ENCODE results near the gene PCYT1A.
"Not testable (repeated sequence)": the region's sequence is repeated elsewhere in the genome, so short reads cannot be mapped to it uniquely, and the experiment has no call there.

Gene PCYT1A

GRCh38 chr3:196194542-196194915 is 93.0 kb downstream of the PCYT1A start:
- Histone ChIP-seq H3K9me3 (replicated peaks; ENCODE audit: low read length) (no peaks in the 10 kb centered on the region), H3K27me3 (ENCODE audit: control insufficient read depth, insufficient read depth, low read length) (no peaks in the 10 kb centered on the region), H3K4me2 (ENCODE audit: low read length) (no peak overlapping the region), H3K9ac (ENCODE audit: low read depth, low read length) (no peak overlapping the region), H3K4me1 (ENCODE audit: control insufficient read depth, insufficient read depth, low read length) (no peaks in the 10 kb centered on the region), H3K36me3 (ENCODE audit: insufficient read depth, low read length) (no peaks in the 10 kb centered on the region), H3K4me3 (ENCODE audit: low read length) (no peak overlapping the region)

DNA sequence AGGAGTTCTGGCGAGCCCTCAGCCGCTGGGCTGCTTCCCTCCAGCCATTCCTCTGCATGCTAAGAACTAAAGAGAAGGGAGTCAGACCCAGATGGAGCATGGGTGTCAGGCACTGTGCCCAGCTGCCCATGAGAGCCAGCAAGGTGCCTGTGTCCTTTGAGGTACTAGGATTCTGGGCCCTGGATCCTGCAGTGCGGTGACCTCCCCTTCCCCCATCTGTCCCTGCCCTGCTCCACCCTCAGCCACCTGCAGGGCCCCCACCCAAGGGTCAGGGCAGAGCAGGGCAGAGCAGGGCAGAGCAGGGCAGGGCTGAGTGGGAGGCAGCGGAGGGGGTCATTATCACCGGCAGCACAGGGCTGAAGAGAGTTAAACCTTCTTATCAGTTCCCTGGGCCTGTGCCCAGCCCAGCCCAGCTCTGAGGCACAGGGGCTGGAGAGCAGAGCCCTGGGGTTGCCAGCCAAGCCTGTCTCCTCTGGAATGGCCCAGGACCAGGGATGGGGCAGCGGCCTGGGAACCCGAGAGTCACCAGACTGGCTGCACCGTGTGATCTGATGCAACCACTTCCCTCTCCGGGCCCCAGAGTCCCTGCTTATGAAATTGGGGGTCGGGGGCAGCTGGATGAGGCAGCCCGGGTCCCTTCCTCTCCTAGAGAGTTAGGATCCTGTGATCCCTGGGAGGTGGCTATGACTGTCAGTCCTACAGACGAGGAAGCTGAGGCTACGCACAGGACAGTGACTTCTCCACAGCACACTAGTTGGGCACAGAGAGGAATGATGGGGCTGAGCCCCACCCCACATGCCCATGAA is 93.6 kb downstream of the PCYT1A start:
- H3K27me3 ChIP-seq (ENCODE audit: control insufficient read depth, insufficient read depth, low read length) = no peaks in the 10 kb centered on the region
- H3K9ac ChIP-seq (ENCODE audit: low read depth, low read length) = no peak overlapping the region
- H3K9me3 ChIP-seq (replicated peaks; ENCODE audit: low read length) = no peaks in the 10 kb centered on the region
- H3K4me2 ChIP-seq (ENCODE audit: low read length) = no peak overlapping the region
- no peaks in the 10 kb centered on the region for H3K4me1 ChIP-seq (ENCODE audit: control insufficient read depth, insufficient read depth, low read length)
- no peak overlapping the region for H3K4me3 ChIP-seq (ENCODE audit: low read length)
- H3K36me3 ChIP-seq (ENCODE audit: insufficient read depth, low read length) = no peaks in the 10 kb centered on the region

DNA sequence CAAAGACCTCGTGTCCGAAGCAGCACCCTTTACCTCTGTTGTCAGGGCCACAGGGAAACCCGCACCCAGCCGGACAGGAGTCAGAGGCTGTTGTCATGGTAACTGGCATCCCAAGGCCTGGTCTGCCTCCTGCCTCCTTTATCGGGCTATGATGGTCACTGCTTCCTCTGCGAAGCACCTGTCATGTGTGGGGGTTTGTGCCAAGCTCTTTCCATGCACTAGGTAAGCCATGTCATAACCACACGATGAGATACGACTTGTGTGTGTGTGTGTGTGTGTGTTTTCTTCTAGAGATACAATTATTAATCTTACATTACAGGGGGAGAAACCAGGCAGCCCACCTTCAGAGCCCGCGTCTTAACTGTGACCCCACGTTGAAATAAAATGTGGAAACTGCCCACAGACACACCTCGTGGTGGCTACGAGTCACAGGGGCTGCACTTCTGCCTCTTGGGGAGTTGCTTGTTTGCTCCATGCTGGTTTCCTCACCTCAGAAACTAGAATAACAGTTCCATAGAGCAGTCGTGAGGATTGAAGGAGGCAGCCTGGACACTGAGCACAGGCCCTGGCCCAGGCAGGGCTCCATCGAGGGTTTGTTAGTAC is 94.3 kb downstream of the PCYT1A start:
- Histone ChIP-seq H3K27me3 (ENCODE audit: control insufficient read depth, insufficient read depth, low read length) (no peaks in the 10 kb centered on the region), H3K9me3 (replicated peaks; ENCODE audit: low read length) (no peaks in the 10 kb centered on the region), H3K4me3 (ENCODE audit: low read length) (no peak overlapping the region), H3K9ac (ENCODE audit: low read depth, low read length) (no peak overlapping the region), H3K4me1 (ENCODE audit: control insufficient read depth, insufficient read depth, low read length) (no peaks in the 10 kb centered on the region), H3K4me2 (ENCODE audit: low read length) (no peak overlapping the region), H3K36me3 (ENCODE audit: insufficient read depth, low read length) (no peaks in the 10 kb centered on the region)

GRCh38 chr3:196192524-196193051 is 94.9 kb downstream of the PCYT1A start:
- Histone ChIP-seq H3K9ac (ENCODE audit: low read depth, low read length) (no peak overlapping the region), H3K4me1 (ENCODE audit: control insufficient read depth, insufficient read depth, low read length) (no peaks in the 10 kb centered on the region), H3K27me3 (ENCODE audit: control insufficient read depth, insufficient read depth, low read length) (no peaks in the 10 kb centered on the region), H3K36me3 (ENCODE audit: insufficient read depth, low read length) (no peaks in the 10 kb centered on the region), H3K9me3 (replicated peaks; ENCODE audit: low read length) (no peaks in the 10 kb centered on the region), H3K4me2 (ENCODE audit: low read length) (no peak overlapping the region), H3K4me3 (ENCODE audit: low read length) (no peak overlapping the region)

DNA sequence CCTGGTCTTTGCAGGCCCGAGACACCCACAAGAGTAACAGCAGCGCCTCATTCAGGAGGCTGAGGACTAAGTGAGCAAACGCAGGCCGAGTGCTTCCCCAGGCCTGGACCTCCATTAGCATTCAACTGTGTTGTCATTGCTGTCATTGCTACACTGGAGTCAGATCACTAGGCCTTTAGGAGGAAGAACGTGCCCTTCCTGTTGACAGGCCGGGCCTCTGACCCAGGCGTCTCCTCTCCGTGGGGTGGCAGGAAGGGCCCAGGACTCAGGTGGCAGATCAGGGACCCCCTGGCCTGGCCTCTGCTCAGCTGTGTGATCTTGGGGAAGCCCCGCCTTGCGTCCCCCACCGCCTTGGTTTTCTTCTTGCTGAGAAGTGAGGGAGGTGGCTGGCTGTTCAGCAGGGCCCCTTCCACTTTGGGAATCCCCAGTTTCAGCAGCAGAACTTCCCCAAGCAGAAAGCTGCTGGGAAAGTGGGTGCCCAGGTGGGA is 95.4 kb downstream of the PCYT1A start:
- no peaks in the 10 kb centered on the region for H3K9me3 ChIP-seq (replicated peaks; ENCODE audit: low read length)
- H3K4me3 ChIP-seq (ENCODE audit: low read length) = no peak overlapping the region
- H3K4me1 ChIP-seq (ENCODE audit: control insufficient read depth, insufficient read depth, low read length) = no peaks in the 10 kb centered on the region
- H3K36me3 ChIP-seq (ENCODE audit: insufficient read depth, low read length) = no peaks in the 10 kb centered on the region
- H3K9ac ChIP-seq (ENCODE audit: low read depth, low read length) = no peak overlapping the region
- no peaks in the 10 kb centered on the region for H3K27me3 ChIP-seq (ENCODE audit: control insufficient read depth, insufficient read depth, low read length)
- H3K4me2 ChIP-seq (ENCODE audit: low read length) = no peak overlapping the region

- Histone ChIP-seq H3K9me3 (replicated peaks; ENCODE audit: low read length) (no peaks in the 10 kb centered on the region), H3K9ac (ENCODE audit: low read depth, low read length) (no peak overlapping the region), H3K4me1 (ENCODE audit: control insufficient read depth, insufficient read depth, low read length) (no peaks in the 10 kb centered on the region), H3K4me2 (ENCODE audit: low read length) (no peak overlapping the region), H3K4me3 (ENCODE audit: low read length) (no peak overlapping the region), H3K27me3 (ENCODE audit: control insufficient read depth, insufficient read depth, low read length) (peaks cover 7% of the 10 kb centered on the region), H3K36me3 (ENCODE audit: insufficient read depth, low read length) (no peaks in the 10 kb centered on the region)
Observed at GRCh38 chr3:196189566-196190347, 97.8 kb downstream of the PCYT1A start.

DNA sequence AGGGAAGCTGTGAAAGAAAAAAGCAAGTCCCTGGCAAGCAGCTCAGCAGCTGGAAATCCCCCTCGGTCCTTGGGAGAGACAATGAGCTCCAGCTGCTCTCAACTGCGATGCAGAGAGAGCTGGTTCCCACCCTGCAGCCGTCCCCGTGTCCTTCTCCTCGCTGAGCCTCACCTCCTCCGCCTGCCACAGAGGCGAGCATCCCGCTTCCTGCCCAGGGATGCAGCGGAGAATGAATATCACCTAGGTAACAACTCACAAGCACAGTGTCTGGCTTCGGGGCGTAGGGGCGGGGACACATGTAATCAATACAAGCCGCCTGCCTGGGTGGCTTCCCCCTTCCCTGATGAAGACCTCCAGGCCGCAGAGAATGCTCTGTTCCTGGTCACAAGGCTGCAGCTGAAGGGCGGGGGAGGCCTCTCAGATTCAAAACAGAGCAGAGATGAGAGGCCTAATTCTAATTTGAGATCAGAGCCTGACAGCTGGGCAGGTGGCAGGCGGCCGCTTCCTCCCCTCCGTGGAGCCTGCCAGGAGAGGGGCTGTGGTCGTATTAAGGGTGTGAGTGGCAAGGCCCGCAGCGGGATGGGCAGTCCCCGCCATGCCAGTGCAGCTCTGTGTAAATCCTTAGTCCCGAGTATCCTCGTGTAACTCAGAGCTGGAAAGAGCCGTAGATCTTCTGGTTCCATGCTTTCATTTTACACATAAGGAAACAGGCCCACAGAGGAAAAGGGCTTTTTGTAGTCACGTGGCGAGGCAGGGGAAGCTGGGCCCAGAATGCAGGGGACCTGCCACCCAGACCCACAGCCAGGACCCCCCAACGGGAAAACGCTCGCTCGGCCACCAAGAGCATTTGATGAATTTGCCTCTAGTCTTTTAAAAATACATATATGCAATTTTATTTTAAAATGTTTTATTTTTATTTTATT is 100.6 kb downstream of the PCYT1A start:
- H3K4me1 ChIP-seq (ENCODE audit: control insufficient read depth, insufficient read depth, low read length) = no peaks in the 10 kb centered on the region
- H3K27me3 ChIP-seq (ENCODE audit: control insufficient read depth, insufficient read depth, low read length) = peaks cover 7% of the 10 kb centered on the region
- H3K36me3 ChIP-seq (ENCODE audit: insufficient read depth, low read length) = no peaks in the 10 kb centered on the region
- H3K9me3 ChIP-seq (replicated peaks; ENCODE audit: low read length) = no peaks in the 10 kb centered on the region
- peak overlapping the region; percentile 40 for H3K4me2 ChIP-seq (ENCODE audit: low read length)
- H3K9ac ChIP-seq (ENCODE audit: low read depth, low read length) = no peak overlapping the region
- no peak overlapping the region for H3K4me3 ChIP-seq (ENCODE audit: low read length)

DNA sequence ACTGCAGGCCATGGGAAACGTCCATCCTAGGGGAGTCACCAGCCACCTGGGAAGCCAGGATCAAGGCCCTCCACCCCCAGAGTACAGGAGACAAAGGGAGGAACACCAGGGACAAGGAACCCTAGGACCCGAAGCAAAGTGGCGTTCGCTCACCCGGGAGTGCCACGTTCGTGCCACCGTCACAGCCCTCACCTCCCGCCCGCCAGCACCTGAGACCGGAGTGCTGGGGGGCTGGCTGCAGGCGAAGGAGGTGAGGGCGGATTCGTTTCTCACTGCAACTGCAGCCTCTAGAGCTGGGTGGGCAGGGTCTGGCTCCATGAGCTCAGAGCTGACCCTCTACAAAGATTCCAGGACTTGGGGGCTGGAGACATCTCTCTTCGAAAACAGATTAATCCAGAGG is 102.6 kb downstream of the PCYT1A start:
- Histone ChIP-seq H3K4me1 (ENCODE audit: control insufficient read depth, insufficient read depth, low read length) (peaks cover 3% of the 10 kb centered on the region), H3K4me3 (ENCODE audit: low read length) (no peak overlapping the region), H3K9ac (ENCODE audit: low read depth, low read length) (no peak overlapping the region), H3K9me3 (replicated peaks; ENCODE audit: low read length) (no peaks in the 10 kb centered on the region), H3K4me2 (ENCODE audit: low read length) (no peak overlapping the region), H3K27me3 (ENCODE audit: control insufficient read depth, insufficient read depth, low read length) (peaks cover 12% of the 10 kb centered on the region), H3K36me3 (ENCODE audit: insufficient read depth, low read length) (no peaks in the 10 kb centered on the region)

DNA sequence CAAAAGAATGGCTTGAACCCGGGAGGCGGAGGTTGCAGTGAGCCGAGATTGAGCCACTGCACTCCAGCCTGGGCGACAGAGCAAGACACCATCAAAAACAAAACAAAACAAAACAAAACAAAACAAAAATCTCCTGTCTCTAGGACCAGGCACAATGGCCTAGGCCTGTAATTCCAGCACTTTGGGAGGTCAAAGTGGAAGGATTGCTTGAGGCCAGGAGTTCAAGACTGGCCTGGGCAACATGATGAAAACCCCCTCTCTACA is 103.4 kb downstream of the PCYT1A start:
- Histone ChIP-seq H3K4me1 (ENCODE audit: control insufficient read depth, insufficient read depth, low read length) (peaks cover 11% of the 10 kb centered on the region), H3K27me3 (ENCODE audit: control insufficient read depth, insufficient read depth, low read length) (peaks cover 12% of the 10 kb centered on the region)
- not testable (repeated sequence) for H3K36me3 ChIP-seq (ENCODE audit: insufficient read depth, low read length); H3K9me3 ChIP-seq (replicated peaks; ENCODE audit: low read length); H3K4me3 ChIP-seq (ENCODE audit: low read length); H3K4me2 ChIP-seq (ENCODE audit: low read length); H3K9ac ChIP-seq (ENCODE audit: low read depth, low read length)

- no peaks in the 10 kb centered on the region for H3K9me3 ChIP-seq (replicated peaks; ENCODE audit: low read length)
- H3K4me3 ChIP-seq (ENCODE audit: low read length) = no peak overlapping the region
- peaks cover 10% of the 10 kb centered on the region for H3K27me3 ChIP-seq (ENCODE audit: control insufficient read depth, insufficient read depth, low read length)
- H3K4me1 ChIP-seq (ENCODE audit: control insufficient read depth, insufficient read depth, low read length) = peaks cover 12% of the 10 kb centered on the region
- H3K9ac ChIP-seq (ENCODE audit: low read depth, low read length) = no peak overlapping the region
- no peak overlapping the region for H3K4me2 ChIP-seq (ENCODE audit: low read length)
- no peaks in the 10 kb centered on the region for H3K36me3 ChIP-seq (ENCODE audit: insufficient read depth, low read length)
Observed at GRCh38 chr3:196181127-196181546, 106.4 kb downstream of the PCYT1A start.

- peaks cover 10% of the 10 kb centered on the region for H3K27me3 ChIP-seq (ENCODE audit: control insufficient read depth, insufficient read depth, low read length)
- no peak overlapping the region for H3K4me3 ChIP-seq (ENCODE audit: low read length)
- H3K4me1 ChIP-seq (ENCODE audit: control insufficient read depth, insufficient read depth, low read length) = peaks cover 12% of the 10 kb centered on the region
Observed at GRCh38 chr3:196180346-196180745, 107.2 kb downstream of the PCYT1A start.

More at GRCh38 chr3:196180346-196180745, 107.2 kb downstream of the PCYT1A start:
- Histone ChIP-seq H3K9ac (ENCODE audit: low read depth, low read length) (no peak overlapping the region), H3K36me3 (ENCODE audit: insufficient read depth, low read length) (no peaks in the 10 kb centered on the region), H3K4me2 (ENCODE audit: low read length) (peak overlapping the region; percentile 63), H3K9me3 (replicated peaks; ENCODE audit: low read length) (no peaks in the 10 kb centered on the region)
